Measurements from ENCODE around the gene SUSD4. TPM values are rescaled to one million over a fixed set of nuclear protein-coding genes. Genes with fewer than 3 reads are reported as not detected.
A peak's percentile ranks its signal among the peaks of the same experiment; 100 is the strongest.

The SUSD4 gene
- total RNA-seq, 4 donors from 2014 or later: 1.1 to 3.3 (median 1.8) TPM

- no peak overlapping the region for H3K27ac ChIP-seq (replicated peaks in 1 of 4)
- H3K36me3 ChIP-seq: no peaks in the 10 kb centered on the region
- WGBS: 91% methylated on average over 4 of the region's 4 CpGs
- H3K9me3 ChIP-seq: no peaks in the 10 kb centered on the region
- H3K27me3 ChIP-seq: no peaks in the 10 kb centered on the region
- intact Hi-C loops (cut with DNase I): no loop called here
- no peak for DNase-seq (ENCODE audit: extremely low spot score)
- H3K4me3 ChIP-seq: no peak overlapping the region
- H3K4me1 ChIP-seq: peaks cover 0 to 6% (median 4%) of the 10 kb centered on the region in 4 donors
- TF ChIP-seq CTCF (IDR thresholded peaks at IDR 0.05): no peak
- TF ChIP-seq EP300 (IDR thresholded peaks at IDR 0.05): no peak
- TF ChIP-seq POLR2A (IDR thresholded peaks at IDR 0.05; ENCODE audit: low read depth): no peak
- TF ChIP-seq POLR2AphosphoS5 (IDR thresholded peaks at IDR 0.05): no peak
Measured at GRCh38 chr1:223346311-223346710, 17.7 kb downstream of the SUSD4 start.

- H3K36me3 ChIP-seq: no peaks in the 10 kb centered on the region
- intact Hi-C loops (cut with DNase I): no loop called here
- no peaks in the 10 kb centered on the region for H3K27me3 ChIP-seq
- TF ChIP-seq POLR2A (IDR thresholded peaks at IDR 0.05; ENCODE audit: low read depth) (no peak), POLR2AphosphoS5 (IDR thresholded peaks at IDR 0.05) (no peak), EP300 (IDR thresholded peaks at IDR 0.05) (no peak), CTCF (IDR thresholded peaks at IDR 0.05) (no peak)
- no peaks in the 10 kb centered on the region for H3K9me3 ChIP-seq
- no peak overlapping the region for H3K4me3 ChIP-seq
- WGBS: 85% methylated on average over 4 of the region's 4 CpGs
- peaks cover 0 to 11% (median 8%) of the 10 kb centered on the region in 4 donors for H3K4me1 ChIP-seq
- DNase-seq (ENCODE audit: extremely low spot score): no peak
- H3K27ac ChIP-seq (replicated peaks in 1 of 4): no peak overlapping the region
Measured at GRCh38 chr1:223345720-223346119, 18.3 kb downstream of the SUSD4 start.

GRCh38 chr1:223344491-223344890 lies 19.5 kb downstream of the SUSD4 start:
- Histone ChIP-seq H3K4me1 (peaks cover 0 to 12% (median 11%) of the 10 kb centered on the region in 4 donors), H3K4me3 (no peak overlapping the region), H3K9me3 (no peaks in the 10 kb centered on the region), H3K27ac (replicated peaks in 1 of 4) (no peak overlapping the region), H3K27me3 (no peaks in the 10 kb centered on the region), H3K36me3 (no peaks in the 10 kb centered on the region)
- 75% methylated on average over 6 of the region's 6 CpGs for WGBS
- DNase-seq (ENCODE audit: extremely low spot score): no peak
- intact Hi-C loops (cut with DNase I): no loop called here
- TF ChIP-seq POLR2A (IDR thresholded peaks at IDR 0.05; ENCODE audit: low read depth) (no peak), POLR2AphosphoS5 (IDR thresholded peaks at IDR 0.05) (no peak), CTCF (IDR thresholded peaks at IDR 0.05) (no peak), EP300 (IDR thresholded peaks at IDR 0.05) (no peak)

GRCh38 chr1:223343692-223344091 lies 20.3 kb downstream of the SUSD4 start:
- no peak for DNase-seq (ENCODE audit: extremely low spot score)
- no peak overlapping the region for H3K4me3 ChIP-seq
- TF ChIP-seq POLR2AphosphoS5 (IDR thresholded peaks at IDR 0.05) (no peak), POLR2A (IDR thresholded peaks at IDR 0.05; ENCODE audit: low read depth) (no peak), CTCF (IDR thresholded peaks at IDR 0.05) (no peak), EP300 (IDR thresholded peaks at IDR 0.05) (no peak)
- H3K4me1 ChIP-seq: peaks cover under 1 to 12% (median 11%) of the 10 kb centered on the region in 4 donors
- WGBS: 46% methylated on average over 3 of the region's 3 CpGs
- H3K9me3 ChIP-seq: no peaks in the 10 kb centered on the region
- H3K27me3 ChIP-seq: no peaks in the 10 kb centered on the region
- intact Hi-C loops (cut with DNase I): no loop called here
- H3K27ac ChIP-seq (replicated peaks in 1 of 4): no peak overlapping the region
- no peaks in the 10 kb centered on the region for H3K36me3 ChIP-seq

- intact Hi-C loops (cut with DNase I): no loop called here
- Histone ChIP-seq H3K36me3 (no peaks in the 10 kb centered on the region), H3K4me3 (no peak overlapping the region), H3K4me1 (peaks cover 2 to 12% (median 11%) of the 10 kb centered on the region in 4 donors), H3K27ac (replicated peaks in 1 of 4) (peak overlapping the region in 3 of 4 donors; percentile 1 to 66 (median 57)), H3K27me3 (no peaks in the 10 kb centered on the region), H3K9me3 (no peaks in the 10 kb centered on the region)
- WGBS: 53% methylated on average over 7 of the region's 7 CpGs
- DNase-seq (ENCODE audit: extremely low spot score): no peak
- TF ChIP-seq EP300 (IDR thresholded peaks at IDR 0.05): no peak
- peak; percentile 13 to 16 for TF ChIP-seq POLR2AphosphoS5 (IDR thresholded peaks at IDR 0.05)
Measured at GRCh38 chr1:223341121-223341520, 22.9 kb downstream of the SUSD4 start.
